NOMO-1 treated with DMSO at 0.1 percent for 48 hours (cell line): ENCODE measurements around the gene UHRF2.
"Not testable (repeated sequence)": the region's sequence is repeated elsewhere in the genome, so short reads cannot be mapped to it uniquely, and the experiment has no call there.

Experiments
- DNase-seq: peaks from one replicate; lab custom pipeline; 2025; ENCODE audit not compliant: unreplicated experiment; lab: John Stamatoyannopoulos, UW

UHRF2 gene

DNA sequence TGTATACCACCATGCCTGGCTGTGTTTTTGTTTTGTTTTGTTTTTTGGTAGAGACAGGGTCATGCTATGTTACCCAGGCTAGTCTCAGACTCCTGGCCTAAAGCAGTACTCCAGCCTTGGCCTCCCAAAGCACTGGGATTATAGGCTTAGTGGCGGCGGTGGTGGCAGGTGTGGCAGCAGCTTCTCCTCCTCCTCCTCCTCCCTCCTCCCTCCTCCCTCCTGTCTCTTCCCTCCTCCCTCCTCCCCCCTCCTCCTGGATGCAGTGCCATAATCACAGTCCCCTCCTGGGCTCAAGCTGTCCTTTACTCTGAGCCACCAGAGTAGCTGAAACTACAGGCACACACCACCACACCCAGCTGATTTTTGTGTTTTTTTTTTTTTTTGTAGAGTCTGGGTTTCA is 71.2 kb downstream of the UHRF2 start:
- DNase-seq: no peak

DNA sequence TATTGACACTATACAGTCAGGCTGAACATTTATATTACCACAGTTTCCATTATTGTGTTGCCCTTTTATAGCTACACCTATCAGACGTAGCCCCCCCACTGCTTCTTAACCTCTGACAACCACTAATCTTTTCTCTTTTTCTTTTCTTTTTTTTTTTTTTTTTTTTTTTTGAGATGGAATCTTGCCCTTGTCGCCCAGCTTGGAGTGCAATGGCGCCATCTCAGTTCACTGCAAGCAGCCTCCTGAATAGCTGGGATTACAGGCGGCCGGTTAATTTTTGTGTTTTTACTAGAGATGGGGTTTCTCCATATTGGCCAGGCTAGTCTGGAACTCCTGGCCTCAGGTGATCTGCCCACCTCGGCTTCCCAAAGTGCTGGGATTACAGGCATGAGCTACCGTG is 75.4 kb downstream of the UHRF2 start:
- DNase-seq: no peak

DNA sequence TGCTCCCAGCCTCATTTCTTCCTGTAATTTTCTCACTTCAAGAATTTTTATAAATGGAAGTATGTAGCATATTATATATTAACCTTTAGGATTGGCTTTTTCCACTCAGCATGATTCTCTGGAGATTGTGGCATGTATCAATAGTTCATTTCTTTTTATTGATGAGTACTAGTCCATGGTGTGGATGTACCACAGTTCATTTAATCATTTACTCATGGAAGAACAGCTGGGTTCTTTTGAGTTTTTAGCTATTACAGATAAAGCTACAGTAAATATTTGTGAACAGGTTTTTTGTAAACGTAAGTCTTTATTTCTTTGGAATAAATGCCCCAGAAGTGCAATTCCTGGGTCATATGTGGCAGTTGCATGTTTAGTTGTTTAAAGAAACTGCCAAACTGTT is 76.1 kb downstream of the UHRF2 start:
- DNase-seq: no peak

DNA sequence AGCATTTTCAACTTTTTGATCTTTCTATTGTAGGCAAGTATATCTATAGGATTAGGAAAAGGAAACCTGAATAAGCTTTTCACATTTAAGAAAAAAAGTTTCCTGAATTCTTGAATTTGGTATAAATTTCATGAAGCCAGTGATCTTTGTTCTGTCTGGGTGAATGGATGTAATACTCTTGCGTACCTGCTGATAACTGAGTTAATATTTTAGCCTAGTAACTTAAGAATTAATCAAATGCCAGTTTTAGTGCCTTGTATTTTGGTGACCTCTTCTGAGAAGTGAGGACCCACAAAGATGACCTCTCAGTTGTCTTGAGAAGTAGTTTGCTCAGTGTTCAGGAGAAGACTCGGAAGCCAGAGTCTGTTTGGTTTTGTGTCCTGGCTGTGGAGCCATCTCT is 77.9 kb downstream of the UHRF2 start:
- DNase-seq: no peak

DNA sequence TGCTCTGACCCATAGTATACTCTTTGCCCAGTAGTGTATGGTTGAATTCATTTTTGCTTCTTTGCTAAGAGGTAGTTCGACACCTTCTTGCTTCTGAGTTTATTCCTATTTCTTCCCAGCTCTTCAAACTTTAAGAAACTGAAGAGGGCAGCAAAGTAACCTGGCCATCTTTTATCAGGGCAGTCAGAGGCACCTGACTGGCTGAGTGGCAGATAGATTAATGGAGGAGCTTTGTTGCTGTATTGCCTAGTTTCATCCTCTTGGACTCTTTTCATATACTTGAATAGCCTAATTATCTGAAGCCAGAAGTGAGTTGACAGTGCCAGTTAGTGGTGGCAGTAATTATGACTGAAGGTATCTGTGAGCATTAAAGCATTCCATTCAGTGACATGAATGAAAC is 82.5 kb downstream of the UHRF2 start:
- no peak for DNase-seq

DNA sequence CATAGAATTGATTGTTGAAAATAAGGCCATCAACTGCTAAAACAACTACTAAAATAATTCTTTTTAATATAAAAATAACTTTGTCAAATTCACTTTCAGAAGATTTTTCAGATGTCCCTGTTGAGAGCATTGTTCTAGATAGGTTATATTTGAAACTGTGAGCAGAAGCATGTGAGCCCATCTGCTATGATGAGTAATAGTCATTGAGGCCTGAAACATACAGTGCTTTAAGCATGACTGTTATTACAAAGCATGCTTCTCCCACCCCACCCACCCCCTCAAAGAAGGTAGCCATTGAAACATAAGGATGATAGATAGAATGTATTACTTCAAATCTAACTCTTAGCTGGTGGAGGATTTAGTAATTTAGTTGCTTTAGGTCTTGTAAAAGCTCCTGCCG is 86.0 kb downstream of the UHRF2 start:
- DNase-seq: no peak

DNA sequence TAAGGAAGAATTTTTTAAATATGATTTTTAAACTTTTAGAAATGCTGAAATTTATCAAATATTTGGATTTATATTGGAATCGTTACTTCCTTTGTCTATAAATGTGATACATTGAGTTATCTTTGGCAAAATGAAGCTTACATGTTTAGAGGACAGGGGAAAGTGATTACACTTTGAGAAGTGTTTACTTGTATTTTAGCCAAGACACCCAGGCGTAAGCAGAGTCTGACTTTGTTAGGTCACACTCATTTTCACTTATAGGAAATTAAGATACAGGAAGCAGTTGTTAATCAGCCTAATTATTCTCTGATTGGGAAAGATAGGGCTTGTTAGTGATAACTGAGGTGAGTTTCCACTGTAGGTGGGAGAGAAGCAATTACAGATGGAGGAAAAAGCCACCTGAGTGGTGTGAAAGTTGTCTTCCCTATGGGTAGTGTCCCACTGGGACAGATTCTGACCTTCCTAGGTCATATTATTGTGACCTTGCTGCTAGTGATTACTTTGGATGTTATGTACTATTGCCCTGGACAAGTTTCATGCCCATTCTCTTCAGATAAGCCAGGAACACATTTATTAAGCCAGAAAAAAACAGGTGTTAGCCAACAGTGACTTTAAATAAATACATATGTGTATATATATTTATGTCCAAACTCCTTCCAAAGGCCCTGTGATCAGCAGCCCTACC is 88.7 kb downstream of the UHRF2 start:
- DNase-seq: no peak

DNA sequence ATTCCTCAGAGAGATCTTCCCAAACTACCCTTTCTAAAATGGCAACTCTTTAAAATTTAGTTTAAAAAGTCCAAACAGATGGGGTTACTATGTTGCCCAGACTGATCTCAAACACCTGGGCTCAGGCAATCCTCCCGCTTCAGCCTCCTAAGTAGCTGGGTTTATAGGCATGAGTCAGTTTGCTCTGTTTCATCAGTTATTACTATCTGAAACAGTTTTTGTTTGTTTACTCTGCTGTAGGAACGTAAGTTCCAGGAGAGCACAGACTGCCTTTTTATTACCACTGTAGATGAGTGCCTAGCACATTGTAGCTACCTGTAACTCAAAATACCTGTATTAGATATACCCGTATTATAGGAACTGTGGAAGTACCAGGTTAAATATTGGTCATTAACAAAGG is 89.4 kb downstream of the UHRF2 start:
- DNase-seq: no peak

DNA sequence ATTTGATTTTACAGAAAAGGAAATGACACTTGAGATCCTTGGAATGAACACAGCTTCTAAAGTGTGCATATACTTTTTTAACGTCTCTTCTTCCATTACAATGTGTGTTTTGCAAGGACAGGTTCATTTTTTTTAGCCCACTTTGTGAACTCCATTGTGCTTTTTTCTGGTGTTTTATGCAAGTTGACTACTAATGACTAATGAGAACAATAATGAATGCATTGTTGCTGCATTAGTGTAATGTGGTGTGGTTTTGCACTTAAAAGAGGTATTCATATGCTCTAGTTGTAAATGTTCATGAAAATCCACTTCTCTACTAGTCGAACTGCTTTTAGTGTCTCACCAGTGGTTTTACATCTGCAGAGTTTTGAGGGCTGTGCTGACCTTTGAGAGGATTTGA is 93.6 kb downstream of the UHRF2 start:
- no peak for DNase-seq

DNA sequence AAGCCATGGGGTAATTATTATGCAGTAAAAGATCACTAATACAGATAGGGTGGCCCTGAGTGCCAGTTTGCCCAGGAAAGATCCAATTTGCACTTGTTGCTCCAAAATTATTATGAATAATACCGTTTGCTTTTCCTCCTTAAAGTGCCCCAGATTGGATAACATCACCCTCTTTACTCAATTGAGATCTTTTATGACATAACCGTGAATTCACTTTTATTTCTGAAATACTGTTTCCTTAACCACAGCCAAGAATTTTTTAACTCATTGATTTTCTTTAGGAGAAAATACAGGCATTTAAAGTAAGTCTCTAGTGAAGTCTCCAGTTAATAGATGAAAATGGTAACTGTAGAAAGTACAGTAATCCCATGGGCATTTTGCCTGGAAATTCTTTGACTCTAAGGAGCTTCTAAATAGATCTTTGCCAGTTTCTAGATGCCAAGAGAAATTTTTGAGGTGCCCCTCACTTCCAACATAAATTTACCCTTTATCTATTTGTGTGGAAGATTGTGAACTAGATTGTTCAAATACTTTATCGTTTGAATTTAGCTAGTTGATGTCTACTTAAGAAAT is 99.2 kb downstream of the UHRF2 start:
- DNase-seq: no peak

DNA sequence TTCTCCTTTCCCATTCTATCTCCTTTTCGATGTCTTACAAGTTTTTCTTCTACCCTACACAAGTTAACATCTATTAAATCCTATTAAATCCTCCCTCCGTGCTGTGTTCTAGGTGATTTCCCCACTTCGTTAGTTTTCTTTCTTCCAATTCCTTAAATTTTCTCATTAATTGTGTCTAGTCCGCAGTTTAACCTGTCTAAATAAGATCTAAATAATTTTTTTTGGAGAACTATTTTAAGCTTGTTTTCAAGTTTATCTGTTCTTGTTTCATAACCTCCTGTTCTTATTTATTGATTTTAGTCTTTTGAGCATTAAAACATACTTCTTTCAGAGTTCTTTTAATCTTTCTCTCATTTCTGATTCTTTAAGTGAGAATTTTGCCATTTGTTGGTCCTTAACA is 109.3 kb downstream of the UHRF2 start:
- DNase-seq: no peak

DNA sequence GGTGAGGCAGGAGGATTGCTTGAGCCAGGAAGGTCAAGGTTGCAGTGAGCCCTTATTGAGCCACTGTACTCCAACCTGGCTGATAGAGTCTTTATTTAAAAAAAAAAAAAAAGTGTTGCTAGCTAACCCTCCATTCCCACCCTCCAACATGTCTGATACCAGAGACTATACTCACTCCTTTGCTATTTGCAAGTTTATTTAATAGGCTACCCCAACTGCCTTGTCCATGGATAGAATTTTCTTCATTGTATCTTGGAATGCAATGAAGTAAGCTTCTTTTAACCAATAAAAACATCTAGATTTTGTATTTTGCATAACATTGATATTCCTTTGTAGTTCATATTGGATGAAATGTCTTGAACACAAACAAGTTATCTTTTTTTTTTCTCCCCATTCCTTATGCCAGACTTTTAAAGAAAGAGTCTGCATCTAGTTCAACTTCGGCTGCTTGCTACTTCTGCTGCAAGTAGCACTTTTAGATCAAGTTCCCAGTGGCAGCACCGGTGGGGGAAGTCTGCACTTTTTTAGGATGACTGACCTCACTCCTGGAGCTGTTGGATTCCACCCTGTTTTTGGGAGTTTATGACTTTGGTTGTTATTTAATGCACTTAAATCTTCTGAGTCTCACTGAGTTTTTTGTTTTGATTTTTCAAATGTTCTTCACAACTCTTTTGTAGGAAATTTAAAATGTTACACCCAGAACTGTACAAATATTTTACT is 112.5 kb downstream of the UHRF2 start:
- no peak for DNase-seq

DNA sequence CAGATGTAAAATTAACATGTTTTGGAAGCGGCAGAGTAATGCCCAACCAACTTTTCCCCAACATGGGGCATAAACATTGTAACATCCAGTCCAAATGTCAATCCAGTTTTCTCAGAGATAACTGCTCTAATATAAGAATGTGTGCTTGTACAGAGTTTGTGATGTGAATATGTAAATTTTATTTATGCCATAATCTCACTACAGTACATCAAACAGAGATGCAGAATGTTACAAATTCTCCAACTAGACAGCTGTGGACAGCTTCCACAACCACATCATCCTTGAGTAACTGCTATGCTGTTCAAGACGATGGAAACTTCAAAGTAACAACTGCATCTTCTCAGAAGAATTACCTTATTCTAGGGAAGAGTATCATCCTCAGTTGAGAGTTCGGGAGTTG is 122.6 kb downstream of the UHRF2 start:
- DNase-seq: no peak

DNA sequence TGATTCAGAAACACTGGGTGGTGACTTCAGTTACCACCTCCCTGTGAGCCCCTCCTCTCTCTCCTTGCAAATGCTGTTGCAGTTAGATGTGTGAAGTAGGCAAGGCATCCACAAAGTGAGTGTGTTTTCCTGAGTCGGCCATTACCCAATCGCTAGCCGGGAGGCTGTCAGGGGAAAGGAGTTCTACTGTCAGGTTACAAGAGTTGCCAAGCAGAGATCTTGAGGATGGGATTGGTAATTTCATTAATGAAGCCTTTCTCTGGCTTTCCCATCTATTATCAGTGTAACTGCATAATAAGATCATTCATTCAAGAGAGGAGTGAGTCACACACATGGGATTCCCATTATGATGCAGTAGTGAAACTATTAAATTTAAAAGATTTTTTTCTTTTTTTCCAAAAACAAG is 125.7 kb downstream of the UHRF2 start:
- no peak for DNase-seq

DNA sequence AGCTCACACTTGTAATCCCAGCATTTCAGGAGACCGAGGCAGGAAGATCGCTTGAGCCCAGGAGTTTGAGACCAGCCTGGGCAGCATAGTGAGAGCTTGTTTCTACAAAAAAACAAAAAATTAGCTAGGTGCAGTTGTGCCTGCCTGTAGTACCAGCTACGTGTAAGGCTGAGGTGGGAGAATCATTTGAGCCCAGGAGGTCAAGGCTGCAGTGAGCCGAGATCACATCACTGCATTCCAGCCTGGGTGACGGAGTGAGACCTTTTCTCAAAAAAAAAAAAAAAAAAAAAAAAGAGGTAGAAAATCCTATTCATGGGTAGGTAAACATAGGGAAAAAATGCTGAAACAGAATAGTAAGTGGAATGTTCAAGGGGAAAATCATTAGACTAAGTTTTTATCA is 129.6 kb downstream of the UHRF2 start:
- DNase-seq: not testable (repeated sequence)

DNA sequence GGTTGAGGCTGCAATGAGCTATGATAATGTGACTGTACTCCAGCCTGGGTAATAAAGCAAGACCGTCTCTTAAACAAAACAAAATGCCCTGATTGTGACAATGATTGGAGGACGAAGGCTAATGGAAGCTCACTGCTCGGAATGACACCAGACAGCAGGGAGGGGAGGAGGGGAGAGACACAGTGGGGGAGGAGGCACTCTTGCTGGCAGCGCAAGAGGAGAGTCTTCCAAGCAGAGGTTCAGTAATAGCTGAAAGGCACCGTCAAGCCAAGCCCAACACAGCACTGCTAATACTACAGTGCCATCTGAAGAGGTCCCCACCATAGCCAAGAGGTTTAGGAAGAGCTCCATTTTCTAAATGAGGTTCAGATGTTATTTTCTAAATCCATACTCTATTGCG is 130.2 kb downstream of the UHRF2 start:
- DNase-seq: no peak

DNA sequence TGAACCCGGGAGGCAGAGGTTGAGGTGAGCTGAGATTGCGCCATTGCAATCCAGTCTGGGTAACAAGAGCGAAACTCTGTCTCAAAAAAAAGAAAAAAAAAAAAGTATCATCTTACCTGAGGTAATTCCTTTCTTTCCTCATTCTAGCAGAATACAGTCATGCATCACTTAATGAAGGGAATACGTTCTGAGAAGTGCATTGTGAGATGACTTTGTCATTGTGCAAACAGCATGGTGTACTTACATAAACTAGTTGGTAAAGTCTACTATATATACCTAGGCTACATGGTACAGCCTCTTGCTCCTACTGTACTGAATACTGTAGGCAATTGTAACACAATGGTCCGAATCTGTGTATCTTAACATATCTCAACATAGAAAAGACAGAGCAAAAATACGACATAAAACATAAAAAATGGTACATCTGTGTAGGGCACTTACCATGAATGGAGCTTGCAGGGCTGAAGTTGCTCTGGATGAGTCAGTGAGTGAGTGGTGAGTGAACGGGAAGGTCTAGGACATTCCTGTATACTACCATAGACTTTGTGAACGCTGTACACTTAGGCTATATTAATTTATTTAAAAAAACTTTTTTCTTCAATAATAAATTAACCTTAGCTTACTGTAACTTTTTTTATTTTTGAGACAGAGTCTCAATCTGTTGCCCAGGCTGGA is 132.2 kb downstream of the UHRF2 start:
- no peak for DNase-seq

DNA sequence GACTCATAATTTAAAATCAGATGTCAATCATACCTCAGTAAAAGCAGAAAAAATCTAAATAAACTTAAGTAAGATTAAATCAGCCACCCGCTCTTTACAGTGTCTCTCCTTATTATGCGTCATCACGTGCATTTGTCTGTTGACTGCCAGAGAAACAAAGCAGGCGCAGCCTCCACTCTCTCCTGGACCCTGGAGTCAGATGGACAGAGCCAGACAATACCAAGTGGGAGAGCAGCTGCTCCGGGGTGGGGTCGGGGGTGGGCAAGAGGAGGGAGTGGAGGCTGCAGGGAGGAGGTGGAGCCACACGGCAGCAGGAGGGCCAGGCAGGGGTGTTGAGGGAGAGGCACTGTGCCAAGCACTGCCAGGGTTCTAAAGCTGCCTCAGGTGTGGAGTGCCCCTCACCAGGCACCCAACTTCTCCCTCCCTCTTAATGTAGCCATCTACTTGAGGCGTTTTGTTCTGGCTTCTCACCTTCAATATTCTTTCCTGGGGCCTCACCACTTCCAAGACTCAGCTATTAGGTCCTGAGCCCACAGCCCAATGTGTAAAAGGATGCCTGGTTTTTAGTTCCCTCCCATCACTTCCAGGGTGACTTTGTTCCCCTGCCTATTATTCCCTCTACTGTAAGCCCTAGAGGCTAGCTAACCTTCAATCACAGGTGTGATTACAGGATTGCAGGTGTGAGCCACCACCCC is 136.3 kb downstream of the UHRF2 start:
- no peak for DNase-seq

DNA sequence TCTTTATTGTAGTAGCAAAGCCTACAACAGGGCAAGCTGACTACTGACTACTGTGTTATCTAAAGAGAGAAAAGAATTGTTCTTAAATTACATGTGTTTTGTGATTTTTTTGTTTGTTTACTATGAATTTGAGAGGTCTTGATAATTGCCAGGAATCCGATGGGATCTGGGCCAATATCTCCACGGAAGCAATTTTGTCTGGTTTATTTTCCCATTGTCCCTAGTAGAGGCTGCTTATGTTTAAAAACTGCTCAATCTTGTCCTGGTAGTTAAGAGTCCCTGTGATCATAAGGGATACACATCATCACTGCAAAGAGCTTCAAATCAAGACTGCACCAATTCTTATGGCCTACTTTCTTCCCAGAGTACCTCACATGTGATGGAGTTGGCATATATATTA is 138.1 kb downstream of the UHRF2 start:
- DNase-seq: no peak

DNA sequence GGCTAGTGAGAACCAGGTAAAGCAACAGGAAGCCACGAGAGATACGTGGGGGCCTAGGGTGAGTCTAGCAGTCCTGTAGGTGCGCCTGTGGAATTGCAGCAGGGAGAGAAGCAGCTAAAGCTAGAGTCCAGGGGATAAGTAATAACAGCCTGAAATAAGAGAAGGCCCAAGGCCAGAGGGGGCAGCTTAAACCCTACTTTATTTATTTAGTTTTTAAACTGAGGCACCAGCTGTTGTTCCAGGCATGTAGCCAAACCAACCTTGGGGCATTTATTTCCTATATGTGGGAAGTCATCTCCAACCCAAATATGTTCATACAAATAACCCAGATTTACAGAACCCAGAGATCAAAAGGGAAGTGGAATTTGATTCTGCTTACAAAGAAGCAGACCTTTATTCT is 139.0 kb downstream of the UHRF2 start:
- no peak for DNase-seq

DNA sequence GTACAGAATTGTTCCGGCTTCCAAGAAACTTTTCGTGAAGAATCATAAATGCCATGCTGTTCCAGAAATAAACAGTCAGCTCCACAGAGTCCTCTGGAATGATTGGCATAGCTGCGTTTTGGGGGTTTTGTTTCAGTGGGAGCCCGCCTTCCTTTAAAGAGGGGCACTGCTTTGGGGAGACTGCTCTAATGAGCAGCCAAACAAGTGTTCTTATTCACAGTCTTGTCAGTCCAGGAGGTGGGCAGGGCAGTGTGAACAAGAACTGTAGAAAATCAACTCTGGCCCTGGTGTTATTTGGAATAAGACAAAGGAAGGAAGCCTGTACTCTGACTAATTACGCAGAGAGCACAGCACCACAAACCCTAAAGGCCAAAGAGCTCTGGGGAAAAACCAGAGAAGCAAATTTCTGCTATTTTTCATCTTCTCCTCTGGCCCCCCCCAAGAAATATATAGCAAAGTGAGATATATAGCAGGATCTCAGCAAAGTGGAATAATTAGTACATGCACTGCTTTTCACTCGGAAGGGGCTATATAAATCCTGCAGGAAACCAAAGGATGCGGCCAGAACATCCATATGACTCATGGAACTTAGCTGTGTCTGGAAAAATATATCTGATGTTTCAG is 139.6 kb downstream of the UHRF2 start:
- DNase-seq: no peak
